Ishikawa (cell line): ENCODE data around the gene ALDH16A1.

Experiments
- CEBPB ChIP-seq: IDR thresholded peaks from 2 replicates; pipeline ENCODE4 v1.6.1; 2012
- CREB1 ChIP-seq: IDR thresholded peaks from 2 replicates; pipeline ENCODE4 v1.6.1; 2012; ENCODE audit warnings: low read depth
- EGR1 ChIP-seq: IDR thresholded peaks from 2 replicates; pipeline ENCODE4 v1.6.1; 2012
- EP300 ChIP-seq: IDR thresholded peaks from 2 replicates; pipeline ENCODE4 v1.6.1; 2012; ENCODE audit warnings: borderline replicate concordance
- FOXM1 ChIP-seq: IDR thresholded peaks from 2 replicates; pipeline ENCODE4 v1.6.1; 2012; ENCODE audit warnings: low read depth, borderline replicate concordance
- MAX ChIP-seq: IDR thresholded peaks from 2 replicates; pipeline ENCODE4 v1.6.1; 2012
- NFIC ChIP-seq: IDR thresholded peaks from 2 replicates; pipeline ENCODE4 v1.6.1; 2012
- RAD21 ChIP-seq: IDR thresholded peaks from 2 replicates; pipeline ENCODE4 v1.6.1; 2012; ENCODE audit warnings: low read depth
- REST ChIP-seq: IDR thresholded peaks from 2 replicates; pipeline ENCODE4 v1.6.1; 2012; ENCODE audit warnings: low read depth, mild to moderate bottlenecking
- TAF1 ChIP-seq: IDR thresholded peaks from 2 replicates; pipeline ENCODE4 v1.6.1; 2012; ENCODE audit warnings: low read depth, mild to moderate bottlenecking
- TCF12 ChIP-seq: IDR thresholded peaks from 2 replicates; pipeline ENCODE4 v1.6.1; 2012; ENCODE audit warnings: low read depth
- TEAD4 ChIP-seq: IDR thresholded peaks from 2 replicates; pipeline ENCODE4 v1.6.1; 2012
- USF1 ChIP-seq: IDR thresholded peaks from 2 replicates; pipeline ENCODE4 v1.6.1; 2012
- YY1 ChIP-seq: IDR thresholded peaks from 2 replicates; pipeline ENCODE4 v1.6.1; 2012; ENCODE audit warnings: low read depth
- ZBTB7A ChIP-seq: IDR thresholded peaks from 2 replicates; pipeline ENCODE4 v1.6.1; 2012; ENCODE audit warnings: low read depth

ALDH16A1 gene

DNA sequence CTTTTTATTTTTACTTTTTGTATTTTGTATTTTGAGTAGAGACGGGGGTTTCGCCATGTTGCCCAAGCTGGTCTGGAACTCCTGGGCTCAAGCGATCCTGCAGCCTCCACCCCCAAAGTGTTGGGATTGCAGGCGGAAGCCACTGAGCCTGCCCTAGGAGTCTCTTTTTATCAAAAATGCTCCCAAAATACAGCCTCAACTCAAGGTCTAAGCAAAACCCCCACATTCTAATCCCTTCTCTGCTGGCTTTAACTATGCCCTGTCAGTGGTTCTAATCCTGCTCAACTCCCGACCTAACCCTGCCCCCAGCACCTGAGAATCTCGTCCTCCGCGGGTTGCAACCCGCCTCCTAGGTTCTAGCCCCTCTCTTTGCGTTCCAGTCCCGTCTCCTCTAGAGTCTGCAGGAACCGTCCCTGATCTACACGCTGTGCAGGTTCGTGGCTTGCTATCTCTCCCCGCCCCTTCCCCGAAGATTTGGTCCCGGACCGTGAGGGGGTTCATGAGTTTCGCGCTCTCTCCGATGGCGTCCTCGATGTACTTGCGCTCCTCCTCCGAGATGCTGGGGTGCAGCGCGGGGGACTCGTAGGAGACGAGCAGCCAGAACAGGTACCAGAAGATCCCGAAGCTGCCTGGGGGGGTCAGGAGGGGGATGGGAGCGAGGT is 19.7 kb upstream of the ALDH16A1 start:
- TF ChIP-seq ZBTB7A (no peak), USF1 (no peak), TCF12 (no peak), REST (no peak), CREB1 (no peak), TEAD4 (no peak), EGR1 (no peak), MAX (no peak), EP300 (no peak), FOXM1 (no peak), NFIC (no peak), CEBPB (no peak), TAF1 (no peak), RAD21 (no peak), YY1 (no peak)

DNA sequence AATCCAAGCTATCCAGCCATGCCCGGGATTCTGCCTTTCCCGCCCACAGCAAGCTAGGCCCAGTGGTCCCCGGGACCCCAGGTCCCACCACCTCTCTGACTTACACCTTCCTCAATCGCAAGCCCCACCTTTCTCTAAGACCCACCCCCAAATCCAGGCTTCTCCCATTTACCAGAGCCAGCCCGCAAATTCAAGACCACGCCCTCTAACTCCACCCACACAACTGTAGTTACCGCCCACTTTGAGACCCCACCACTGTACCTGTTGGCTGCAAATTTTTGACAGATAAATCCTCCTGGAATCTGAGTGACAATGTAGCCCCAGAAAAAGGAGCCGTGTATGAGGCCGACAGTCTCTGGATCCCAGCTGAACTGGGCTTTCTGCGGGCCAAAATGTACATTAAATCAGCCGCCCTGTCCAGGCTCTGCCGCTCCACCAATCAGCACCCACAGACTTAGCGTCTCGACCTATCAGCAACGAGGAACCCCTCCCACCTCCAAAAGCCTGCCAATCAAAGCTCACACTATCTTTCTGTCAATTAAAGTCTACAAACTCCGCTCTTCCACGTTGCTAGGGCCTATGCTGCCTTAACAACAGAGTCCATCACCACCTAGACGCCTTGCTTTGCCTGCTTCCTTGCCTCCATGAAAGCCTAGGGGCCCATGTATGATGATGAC is 18.0 kb upstream of the ALDH16A1 start:
- TF ChIP-seq TCF12 (no peak), USF1 (no peak), MAX (no peak), EGR1 (no peak), TEAD4 (no peak), REST (no peak)

DNA sequence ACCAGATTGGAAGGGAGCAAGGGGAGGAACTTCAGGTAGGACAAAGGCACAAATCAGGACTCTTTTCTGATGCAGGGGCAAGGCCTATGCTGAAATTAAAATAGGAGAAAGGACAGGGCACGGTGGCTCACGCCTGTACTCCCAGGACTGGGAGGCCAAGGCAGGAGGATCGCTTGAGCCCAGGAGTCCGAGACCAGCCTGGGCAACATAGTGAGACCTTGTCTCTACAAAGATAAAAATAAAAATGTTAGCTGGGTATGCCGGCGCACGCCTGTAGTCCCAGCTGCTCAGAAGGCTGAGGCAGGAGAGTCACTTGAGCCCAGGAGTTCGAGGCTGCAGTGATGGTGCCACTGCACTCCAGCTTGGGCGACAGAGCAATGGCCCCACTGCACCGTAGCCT is 17.4 kb upstream of the ALDH16A1 start:
- TF ChIP-seq EP300, result no peak
- TF ChIP-seq USF1, result no peak
- TF ChIP-seq RAD21, result no peak
- TF ChIP-seq NFIC, result no peak
- no peak for TF ChIP-seq TAF1
- no peak for TF ChIP-seq CEBPB
- no peak for TF ChIP-seq MAX
- TF ChIP-seq CREB1, result no peak
- TF ChIP-seq FOXM1, result no peak
- no peak for TF ChIP-seq ZBTB7A
- no peak for TF ChIP-seq EGR1

DNA sequence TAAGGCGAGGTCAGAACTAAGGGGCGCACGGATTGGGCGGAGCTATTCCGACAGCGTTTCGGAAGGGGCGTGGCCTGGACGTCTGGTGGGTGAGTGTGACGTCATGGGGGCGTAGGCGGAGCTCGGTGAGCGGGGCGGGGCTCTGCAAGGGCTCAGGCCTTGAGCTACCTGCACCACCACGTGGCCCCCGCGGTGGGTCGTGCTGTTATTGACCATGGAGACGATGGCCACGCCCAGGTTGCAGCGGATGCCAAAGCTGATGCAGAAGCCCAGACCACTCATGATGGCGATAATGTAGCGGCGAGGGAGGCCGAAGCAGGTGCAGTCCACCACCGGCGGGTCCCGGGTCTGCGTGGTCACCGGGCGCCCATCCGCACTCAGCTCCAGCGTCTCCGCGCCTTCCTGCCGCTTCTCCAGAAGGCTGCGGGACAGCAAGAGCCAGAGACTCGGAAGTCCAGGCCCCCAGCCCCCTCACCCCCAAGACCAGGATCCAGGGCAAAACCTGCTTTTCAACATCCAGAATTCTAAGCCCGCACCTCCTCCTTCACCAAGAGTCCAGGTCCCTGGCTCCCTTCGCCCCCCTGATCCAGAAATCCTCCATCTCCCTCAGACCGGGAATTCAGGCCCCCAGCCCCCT is 16.5 kb upstream of the ALDH16A1 start:
- no peak for TF ChIP-seq EGR1
- peak; percentile 18; the same call in 1 of the 2 replicates for TF ChIP-seq USF1
- TF ChIP-seq ZBTB7A, result no peak
- TF ChIP-seq TCF12, result no peak
- no peak for TF ChIP-seq TEAD4
- no peak for TF ChIP-seq YY1
- no peak for TF ChIP-seq CREB1
